NK-92 treated with Interleukin-12 subunit alpha and Interleukin-12 subunit beta, amount 100 ng/mL, for 24 hours (cell line): ENCODE results near the gene FN3KRP.

Source experiments
- DNase-seq: peaks from one replicate; lab custom pipeline; 2025; lab: John Stamatoyannopoulos, UW

The FN3KRP gene

GRCh38 chr17:82716203-82717010, at the start of gene FN3KRP:
Gene FN3KRP, plus strand, starts transcription at chr17:82716706. Its CDS starts 50 bp downstream, at chr17:82716756.
- peak; percentile 91 for DNase-seq

- no peak for DNase-seq
Measured at GRCh38 chr17:82666931-82667667, 49.4 kb upstream of the FN3KRP start.

- DNase-seq, result no peak
Measured at GRCh38 chr17:82667668-82668000, 48.9 kb upstream of the FN3KRP start.

- no peak for DNase-seq
Measured at GRCh38 chr17:82668024-82668630, 48.4 kb upstream of the FN3KRP start.

- DNase-seq, result no peak
Measured at GRCh38 chr17:82668631-82669099, 47.8 kb upstream of the FN3KRP start.

- DNase-seq, result no peak
Measured at GRCh38 chr17:82670661-82671450, 45.6 kb upstream of the FN3KRP start.

GRCh38 chr17:82674656-82675475, 41.6 kb upstream of the FN3KRP start:
- no peak for DNase-seq

- DNase-seq, result no peak
Measured at GRCh38 chr17:82675476-82676245, 40.8 kb upstream of the FN3KRP start.

GRCh38 chr17:82677353-82677925, 39.1 kb upstream of the FN3KRP start:
- DNase-seq, result no peak

- no peak for DNase-seq
Measured at GRCh38 chr17:82678265-82678891, 38.1 kb upstream of the FN3KRP start.

GRCh38 chr17:82679586-82680465, 36.7 kb upstream of the FN3KRP start:
- DNase-seq, result no peak

GRCh38 chr17:82681547-82681946, 35.0 kb upstream of the FN3KRP start:
- DNase-seq, result no peak

- no peak for DNase-seq
Measured at GRCh38 chr17:82683534-82683933, 33.0 kb upstream of the FN3KRP start.

- DNase-seq, result no peak
Measured at GRCh38 chr17:82684228-82684841, 32.2 kb upstream of the FN3KRP start.

GRCh38 chr17:82685291-82685690, 31.2 kb upstream of the FN3KRP start:
- no peak for DNase-seq

GRCh38 chr17:82686366-82687324, 29.9 kb upstream of the FN3KRP start:
- no peak for DNase-seq

- no peak for DNase-seq
Measured at GRCh38 chr17:82687375-82687861, 29.1 kb upstream of the FN3KRP start.
